ENCODE measurements around the gene TOX3. TPM values are rescaled to one million over a fixed set of nuclear protein-coding genes. Genes with fewer than 3 reads are reported as not detected.

The TOX3 gene
- total and polyA plus RNA-seq, 2 donors (not counting 3 experiments of a cell fraction or from before 2014, with no cell fraction given): not detected

DNA sequence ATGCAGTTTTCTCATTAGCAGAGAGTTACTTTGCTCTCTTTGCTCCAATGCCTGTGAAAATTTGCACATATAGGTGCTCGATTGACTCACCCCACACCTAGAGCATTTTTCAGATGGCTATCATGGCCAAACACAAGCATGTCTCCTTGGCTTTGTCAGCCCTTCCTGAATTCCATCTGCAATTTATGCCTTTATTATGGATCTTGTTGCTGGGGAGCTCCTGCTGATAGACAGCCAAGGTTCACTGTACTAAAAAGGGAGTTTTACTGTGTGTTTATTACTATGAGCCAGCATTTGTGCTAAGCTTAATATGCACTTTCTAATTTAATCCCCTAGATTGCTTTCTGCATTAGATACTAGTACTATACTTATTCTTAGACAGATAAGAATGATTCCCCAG lies 93.3 kb downstream of the TOX3 start:
- no peak overlapping the region for H3K4me3 ChIP-seq (replicated peaks in 1 of 3; ENCODE audit: insufficient read depth in 1 of 3, low read depth in 1 of 3, low read length in 3 of 3)
- no peak overlapping the region for H3K4me2 ChIP-seq (ENCODE audit: insufficient read depth, low read length)
- H3K9ac ChIP-seq (replicated peaks; ENCODE audit: extremely low read depth, insufficient read depth, low read length): no peak overlapping the region
- ChIA-PET POLR2A (no interaction called here), CTCF (no interaction called here)
- intact Hi-C loops (cut with micrococcal nuclease) (no loop called here), dilution Hi-C loops (cut with MboI; ENCODE audit: extremely low pct_ligation_motif_present, low sequenced_read_pairs) (no loop called here)
- no TSS peak for BruUV-seq (replicated peaks)
- no peak for TF ChIP-seq CTCF (IDR thresholded peaks at IDR 0.05; ENCODE audit: extremely low read depth in 1 of 2, insufficient read depth in 1 of 2, low read depth in 1 of 2, low read length in 2 of 2)
- no peak for TF ChIP-seq FOS (IDR thresholded peaks at IDR 0.05; ENCODE audit: borderline replicate concordance, insufficient read depth, low read length)
- no peak for TF ChIP-seq EZH2 (IDR thresholded peaks at IDR 0.05; ENCODE audit: borderline replicate concordance, low read depth, low read length, severe bottlenecking)
- no peak for TF ChIP-seq POLR2A (IDR thresholded peaks at IDR 0.05; ENCODE audit: low read depth, low read length)
- TF ChIP-seq GATA2 (IDR thresholded peaks at IDR 0.05; ENCODE audit: insufficient read depth, insufficient read length, low read depth, low read length): no peak
- TF ChIP-seq MAX (IDR thresholded peaks at IDR 0.05; ENCODE audit: insufficient read depth, insufficient read length): no peak
- TF ChIP-seq JUN (IDR thresholded peaks at IDR 0.05; ENCODE audit: borderline replicate concordance, insufficient read depth, insufficient read length, low read depth): no peak
- TF ChIP-seq MYC (IDR thresholded peaks at IDR 0.05; ENCODE audit: low read depth, low read length): no peak
- no peak for TF ChIP-seq POLR2AphosphoS5 (IDR thresholded peaks at IDR 0.05; ENCODE audit: insufficient read depth, low read depth, low read length)
- H3K4me1 ChIP-seq (ENCODE audit: control insufficient read depth, extremely low read depth, insufficient read depth, low read length): no peaks in the 10 kb centered on the region
- no peaks in the 10 kb centered on the region for H4K20me1 ChIP-seq (replicated peaks; ENCODE audit: control insufficient read depth, extremely low read depth, insufficient read depth, low read length)
- H3K79me2 ChIP-seq (ENCODE audit: control insufficient read depth, insufficient read depth, low read length): no peaks in the 10 kb centered on the region
- DNase-seq (ENCODE audit: low read depth, low spot score): no peak
- H3K27me3 ChIP-seq (ENCODE audit: control insufficient read depth in 2 of 2, insufficient read depth in 2 of 2, low read length in 2 of 2): no peaks in the 10 kb centered on the region
- no peaks in the 10 kb centered on the region for H3K36me3 ChIP-seq (ENCODE audit: control insufficient read depth in 2 of 2, extremely low read depth in 1 of 2, insufficient read depth in 2 of 2, low read length in 2 of 2)
- no peak for FAIRE-seq
- no peaks in the 10 kb centered on the region for H3K9me3 ChIP-seq (replicated peaks; ENCODE audit: control insufficient read depth, insufficient read depth, low read length)
- no peak overlapping the region for H2AFZ ChIP-seq (ENCODE audit: low read depth, low read length)
- no peak overlapping the region for H3K27ac ChIP-seq (ENCODE audit: insufficient read depth, low read depth, low read length)
- H3K9me1 ChIP-seq (replicated peaks; ENCODE audit: control insufficient read depth, extremely low read depth, insufficient read depth, low read length): no peaks in the 10 kb centered on the region
